Measurements from ENCODE around the gene ARHGAP26.

ARHGAP26 gene

GRCh38 chr5:143195491-143195890 lies 425.3 kb downstream of the ARHGAP26 start:
- Histone ChIP-seq H3K4me3 (no peak overlapping the region), H3K9me3 (peaks cover 0 to 5% (median 0%) of the 10 kb centered on the region in 3 donors), H3K4me1 (peaks cover 0 to 8% (median 0%) of the 10 kb centered on the region in 4 donors), H3K36me3 (no peaks in the 10 kb centered on the region), H3K27me3 (no peaks in the 10 kb centered on the region), H3K27ac (no peak overlapping the region)
- intact Hi-C loops (cut with DNase I; ENCODE audit: low total_unique reads) = no loop called here
- peak in 1 of 2 donors; percentile 36 for DNase-seq
- no peak for TF ChIP-seq CTCF (IDR thresholded peaks at IDR 0.05)

- intact Hi-C loops (cut with DNase I; ENCODE audit: low total_unique reads) = no loop called here
- no peak for TF ChIP-seq CTCF (IDR thresholded peaks at IDR 0.05)
- Histone ChIP-seq H3K4me1 (peaks cover 0 to 15% (median 0%) of the 10 kb centered on the region in 4 donors), H3K4me3 (no peak overlapping the region), H3K27me3 (no peaks in the 10 kb centered on the region), H3K9me3 (peaks cover 0 to 5% (median 0%) of the 10 kb centered on the region in 3 donors), H3K27ac (no peak overlapping the region), H3K36me3 (no peaks in the 10 kb centered on the region)
- no peak for DNase-seq
Measured at GRCh38 chr5:143196601-143197259, 426.6 kb downstream of the ARHGAP26 start.

- H3K27ac ChIP-seq = no peak overlapping the region
- intact Hi-C loops (cut with DNase I; ENCODE audit: low total_unique reads) = no loop called here
- H3K4me1 ChIP-seq = peaks cover 0 to 15% (median 0%) of the 10 kb centered on the region in 4 donors
- DNase-seq = no peak
- no peaks in the 10 kb centered on the region for H3K36me3 ChIP-seq
- TF ChIP-seq CTCF (IDR thresholded peaks at IDR 0.05) = no peak
- H3K4me3 ChIP-seq = no peak overlapping the region
- no peaks in the 10 kb centered on the region for H3K27me3 ChIP-seq
- H3K9me3 ChIP-seq = peaks cover 0 to 5% (median 0%) of the 10 kb centered on the region in 3 donors
Measured at GRCh38 chr5:143197260-143197656, 427.1 kb downstream of the ARHGAP26 start.

- no peaks in the 10 kb centered on the region for H3K27me3 ChIP-seq
- H3K4me1 ChIP-seq = peaks cover 0 to 15% (median 0%) of the 10 kb centered on the region in 4 donors
- no peak for TF ChIP-seq CTCF (IDR thresholded peaks at IDR 0.05)
- no peaks in the 10 kb centered on the region for H3K36me3 ChIP-seq
- no peak overlapping the region for H3K27ac ChIP-seq
- H3K4me3 ChIP-seq = no peak overlapping the region
- peaks cover 0 to 5% (median 0%) of the 10 kb centered on the region in 3 donors for H3K9me3 ChIP-seq
- intact Hi-C loops (cut with DNase I; ENCODE audit: low total_unique reads) = no loop called here
- DNase-seq = no peak
Measured at GRCh38 chr5:143198332-143198731, 428.2 kb downstream of the ARHGAP26 start.

GRCh38 chr5:143199161-143199560 lies 429.0 kb downstream of the ARHGAP26 start:
- intact Hi-C loops (cut with DNase I; ENCODE audit: low total_unique reads) = no loop called here
- Histone ChIP-seq H3K4me3 (no peak overlapping the region), H3K36me3 (no peaks in the 10 kb centered on the region), H3K27me3 (no peaks in the 10 kb centered on the region), H3K9me3 (peaks cover 0 to 5% (median 0%) of the 10 kb centered on the region in 3 donors), H3K27ac (no peak overlapping the region), H3K4me1 (peaks cover 0 to 15% (median 0%) of the 10 kb centered on the region in 4 donors)
- no peak for TF ChIP-seq CTCF (IDR thresholded peaks at IDR 0.05)
- no peak for DNase-seq
